ENCODE results near the gene RCBTB1.
"Not testable (repeated sequence)": the region's sequence is repeated elsewhere in the genome, so short reads cannot be mapped to it uniquely, and the experiment has no call there.

The RCBTB1 gene

GRCh38 chr13:49602615-49603014 is 17.3 kb upstream of the RCBTB1 start:
- not testable (repeated sequence) for DNase-seq

GRCh38 chr13:49602005-49602404 is 16.6 kb upstream of the RCBTB1 start:
- no peak for DNase-seq

GRCh38 chr13:49597043-49597641 is 11.8 kb upstream of the RCBTB1 start:
- no peak for DNase-seq

- DNase-seq = no peak
These were observed 10.9 kb upstream of the RCBTB1 start for GRCh38 chr13:49596221-49596620.

GRCh38 chr13:49594576-49594975 is 9.2 kb upstream of the RCBTB1 start:
- no peak for DNase-seq

- DNase-seq = not testable (repeated sequence)
These were observed 8.5 kb upstream of the RCBTB1 start for GRCh38 chr13:49593876-49594275.

- not testable (repeated sequence) for DNase-seq
These were observed 5.4 kb upstream of the RCBTB1 start for GRCh38 chr13:49590714-49591113.

- no peak for DNase-seq
These were observed 2.0 kb upstream of the RCBTB1 start for GRCh38 chr13:49587311-49587847.

- no peak for DNase-seq
These were observed 1.4 kb upstream of the RCBTB1 start for GRCh38 chr13:49586717-49587116.

GRCh38 chr13:49584771-49585182 is 581 bp downstream of the RCBTB1 start:
- DNase-seq = no peak

GRCh38 chr13:49580980-49581680 is 4.2 kb downstream of the RCBTB1 start:
- no peak for DNase-seq

GRCh38 chr13:49579501-49579900 is 5.9 kb downstream of the RCBTB1 start:
- DNase-seq = no peak

GRCh38 chr13:49571299-49572240 is 13.8 kb downstream of the RCBTB1 start:
- DNase-seq = no peak

GRCh38 chr13:49569993-49570689 is 15.2 kb downstream of the RCBTB1 start:
- DNase-seq = no peak

- no peak for DNase-seq
These were observed 17.9 kb downstream of the RCBTB1 start for GRCh38 chr13:49567491-49567890.

GRCh38 chr13:49566461-49566860 is 18.9 kb downstream of the RCBTB1 start:
- no peak for DNase-seq

GRCh38 chr13:49565461-49565860 is 19.9 kb downstream of the RCBTB1 start:
- DNase-seq = not testable (repeated sequence)

- no peak for DNase-seq
These were observed 21.8 kb downstream of the RCBTB1 start for GRCh38 chr13:49563516-49563915.

GRCh38 chr13:49561062-49561410 is 24.3 kb downstream of the RCBTB1 start:
- no peak for DNase-seq

GRCh38 chr13:49560270-49561061 is 24.9 kb downstream of the RCBTB1 start:
- no peak for DNase-seq

GRCh38 chr13:49559006-49559405 is 26.4 kb downstream of the RCBTB1 start:
- no peak for DNase-seq

- DNase-seq = no peak
These were observed 31.0 kb downstream of the RCBTB1 start for GRCh38 chr13:49554387-49554786.

All from NCI-H187 treated with DMSO at 0.1 percent for 48 hours (cell line).